OCI-LY1 (cell line): ENCODE measurements around the gene LIPM.

Experiments
- H2AFZ ChIP-seq: fragments of 200-600 bp; sonication (generic), shearing (Covaris generic); 2 replicates; pipeline ENCODE4 v1.6.0; 2014; ENCODE audit warnings: antibody characterized with exemption, mild to moderate bottlenecking, low read length
- H3F3A ChIP-seq: fragments of 200-600 bp; sonication (generic), shearing (Covaris generic); 2 replicates; pipeline ENCODE4 v1.6.0; 2014; ENCODE audit warnings: mild to moderate bottlenecking, antibody characterized with exemption, low read length, moderate library complexity; ENCODE audit not compliant: insufficient read depth
- H3K27ac ChIP-seq: fragments of 200-600 bp; sonication (generic); 2 replicates; pipeline ENCODE4 v1.5.1; 2014; ENCODE audit warnings: low read length, mixed run types, mild to moderate bottlenecking, low read depth; ENCODE audit not compliant: poor library complexity, severe bottlenecking
- H3K27me3 ChIP-seq: fragments of 200-600 bp; sonication (generic); 2 replicates; pipeline ENCODE4 v1.6.0; 2014; ENCODE audit warnings: antibody characterized with exemption, mild to moderate bottlenecking, low read length, moderate library complexity; ENCODE audit not compliant: insufficient read depth
- H3K36me3 ChIP-seq: fragments of 200-600 bp; sonication (generic); 2 replicates; pipeline ENCODE4 v1.6.1; 2014; ENCODE audit warnings: mild to moderate bottlenecking, antibody characterized with exemption, low read length, moderate library complexity, mixed read lengths; ENCODE audit not compliant: insufficient read depth
- H3K4me1 ChIP-seq: fragments of 200-600 bp; sonication (generic); 2 replicates; pipeline ENCODE4 v1.5.1; 2014; ENCODE audit warnings: mild to moderate bottlenecking, low read length, moderate library complexity; ENCODE audit not compliant: insufficient read depth, severe bottlenecking
- H3K4me2 ChIP-seq: fragments of 200-600 bp; sonication (generic), shearing (Covaris generic); 2 replicates; pipeline ENCODE4 v1.6.1; 2014; ENCODE audit warnings: low read length
- H3K4me3 ChIP-seq: fragments of 200-600 bp; sonication (generic); 2 replicates; pipeline ENCODE4 v1.5.1; 2014; ENCODE audit warnings: low read length, low read depth, mild to moderate bottlenecking, mixed read lengths; ENCODE audit not compliant: poor library complexity, severe bottlenecking
- H3K79me2 ChIP-seq: fragments of 200-600 bp; shearing (Covaris generic); 2 replicates; pipeline ENCODE4 v1.6.1; 2016; ENCODE audit warnings: mixed run types, low read length, mixed read lengths; ENCODE audit not compliant: insufficient read depth
- H3K9ac ChIP-seq: fragments of 200-600 bp; sonication (generic), shearing (Covaris generic); 2 replicates; pipeline ENCODE4 v1.6.1; 2014; ENCODE audit warnings: mild to moderate bottlenecking, low read length, mixed read lengths
- H3K9me2 ChIP-seq: fragments of 200-600 bp; sonication (generic), shearing (Covaris generic); 2 replicates; pipeline ENCODE4 v1.6.1; 2014; ENCODE audit warnings: low read depth, mild to moderate bottlenecking, low read length, mixed read lengths
- H3K9me3 ChIP-seq: fragments of 200-600 bp; shearing (Covaris generic); 2 replicates; pipeline ENCODE4 v1.6.1; 2014; ENCODE audit warnings: low read length, mixed read lengths
- H4K20me1 ChIP-seq: fragments of 200-600 bp; sonication (generic), shearing (Covaris generic); 2 replicates; pipeline ENCODE4 v1.6.0; 2016; ENCODE audit warnings: mild to moderate bottlenecking, low read length; ENCODE audit not compliant: insufficient read depth
- CTCF ChIP-seq: fragments of 200-600 bp; sonication (generic), shearing (Covaris generic); IDR thresholded peaks from 2 replicates; pipeline ENCODE4 v1.5.1; 2017; ENCODE audit warnings: mild to moderate bottlenecking, antibody characterized with exemption, low read length, moderate library complexity, mixed read lengths
- EZH2 ChIP-seq: fragments of 200-600 bp; sonication (generic), shearing (Covaris generic); IDR thresholded peaks from 2 replicates; pipeline ENCODE4 v1.8.0; 2017; ENCODE audit warnings: borderline replicate concordance, mixed run types, mild to moderate bottlenecking, antibody characterized with exemption, low read length, moderate library complexity, mixed read lengths

The LIPM gene

GRCh38 chr10:88793712-88794299, 8.7 kb upstream of the LIPM start:
- Histone ChIP-seq H3K36me3 (no peaks in the 10 kb centered on the region), H3K9ac (no peak overlapping the region), H3K27me3 (no peaks in the 10 kb centered on the region), H3K4me2 (no peak overlapping the region), H2AFZ (no peak overlapping the region), H3F3A (no peaks in the 10 kb centered on the region), H4K20me1 (no peaks in the 10 kb centered on the region), H3K4me3 (no peak overlapping the region), H3K27ac (no peak overlapping the region), H3K79me2 (no peaks in the 10 kb centered on the region), H3K4me1 (no peaks in the 10 kb centered on the region), H3K9me3 (no peaks in the 10 kb centered on the region), H3K9me2 (no peaks in the 10 kb centered on the region)
- TF ChIP-seq CTCF (no peak), EZH2 (no peak)

- H3K4me3 ChIP-seq = no peak overlapping the region
- H3K27ac ChIP-seq = no peak overlapping the region
Observed at GRCh38 chr10:88794731-88795130, 7.8 kb upstream of the LIPM start.

GRCh38 chr10:88800152-88801125, 2.1 kb upstream of the LIPM start:
- Histone ChIP-seq H3K79me2 (no peaks in the 10 kb centered on the region), H2AFZ (no peak overlapping the region), H3K4me2 (no peak overlapping the region), H3K27ac (no peak overlapping the region), H3K36me3 (no peaks in the 10 kb centered on the region), H3F3A (no peaks in the 10 kb centered on the region), H3K9me2 (no peaks in the 10 kb centered on the region), H3K4me3 (no peak overlapping the region), H3K9me3 (no peaks in the 10 kb centered on the region), H3K4me1 (no peaks in the 10 kb centered on the region), H3K27me3 (no peaks in the 10 kb centered on the region), H4K20me1 (no peaks in the 10 kb centered on the region), H3K9ac (no peak overlapping the region)
- TF ChIP-seq CTCF (no peak), EZH2 (no peak)

More at GRCh38 chr10:88794731-88795130, 7.8 kb upstream of the LIPM start:
- no peaks in the 10 kb centered on the region for H3K4me1 ChIP-seq
- no peak overlapping the region for H3K4me2 ChIP-seq
- H3K79me2 ChIP-seq = no peaks in the 10 kb centered on the region
- H2AFZ ChIP-seq = no peak overlapping the region
- H3K36me3 ChIP-seq = no peaks in the 10 kb centered on the region
- H3F3A ChIP-seq = no peaks in the 10 kb centered on the region
- H3K9me3 ChIP-seq = no peaks in the 10 kb centered on the region
- no peaks in the 10 kb centered on the region for H4K20me1 ChIP-seq
- H3K9me2 ChIP-seq = no peaks in the 10 kb centered on the region
- TF ChIP-seq CTCF (no peak), EZH2 (no peak)
- H3K27me3 ChIP-seq = no peaks in the 10 kb centered on the region
- no peak overlapping the region for H3K9ac ChIP-seq
